GM18520 (cell line): ENCODE measurements around the gene HDAC3.

ENCODE experiments used
- ATAC-seq: cut with Tn5 transposase; IDR thresholded peaks from one replicate; pipeline ENCODE4 v1.9.1; 2021; ENCODE audit not compliant: unreplicated experiment

Gene HDAC3

DNA sequence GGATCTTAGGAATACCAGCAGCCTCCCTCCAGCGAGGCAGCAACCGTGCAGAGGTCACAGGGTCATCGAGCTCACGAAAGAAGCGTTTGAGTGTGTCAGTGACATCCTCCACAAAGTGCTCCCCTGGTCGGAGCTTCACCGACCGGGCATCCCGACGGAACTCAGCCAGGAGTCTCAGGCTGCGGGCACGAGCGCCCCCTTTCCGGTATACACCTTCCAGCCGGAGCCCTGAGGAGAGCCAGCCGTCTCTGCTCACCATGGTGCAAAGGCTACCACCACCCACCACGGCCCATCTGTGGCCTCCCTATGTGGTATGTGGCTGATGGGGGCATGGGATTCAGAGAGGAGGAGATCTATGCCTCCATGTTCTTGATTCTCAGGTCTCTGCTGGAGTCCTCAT, 25.4 kb upstream of the HDAC3 start:
- ATAC-seq = no peak

DNA sequence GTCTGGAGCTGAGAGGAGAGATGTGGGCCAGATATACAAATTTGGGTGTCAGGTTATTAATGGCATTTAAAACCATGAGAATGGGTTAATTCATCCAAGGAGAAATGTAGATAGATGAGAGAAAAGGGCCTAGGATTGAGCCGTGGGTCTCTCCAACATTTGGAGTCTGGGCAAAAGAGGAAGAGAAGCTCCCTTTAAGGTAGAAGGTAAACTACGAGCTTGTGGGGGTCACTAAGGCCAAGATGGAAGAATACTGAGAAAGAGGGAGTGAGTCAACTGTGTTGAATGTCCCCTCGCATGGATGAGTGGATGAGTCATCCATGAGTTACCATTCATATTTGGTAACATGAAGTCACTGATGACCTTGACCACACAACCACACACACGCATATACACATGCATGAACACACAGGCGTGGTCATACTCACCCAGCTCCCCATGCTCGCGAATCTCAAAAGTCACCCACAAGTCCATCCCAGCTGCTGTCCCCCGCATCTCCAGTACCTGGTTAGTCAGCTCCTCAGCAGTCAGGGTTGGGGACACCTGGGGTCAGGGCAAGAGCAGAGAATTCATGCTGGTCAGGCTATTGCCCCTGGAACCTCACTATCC, 21.4 kb upstream of the HDAC3 start:
- ATAC-seq = peak; percentile 74

DNA sequence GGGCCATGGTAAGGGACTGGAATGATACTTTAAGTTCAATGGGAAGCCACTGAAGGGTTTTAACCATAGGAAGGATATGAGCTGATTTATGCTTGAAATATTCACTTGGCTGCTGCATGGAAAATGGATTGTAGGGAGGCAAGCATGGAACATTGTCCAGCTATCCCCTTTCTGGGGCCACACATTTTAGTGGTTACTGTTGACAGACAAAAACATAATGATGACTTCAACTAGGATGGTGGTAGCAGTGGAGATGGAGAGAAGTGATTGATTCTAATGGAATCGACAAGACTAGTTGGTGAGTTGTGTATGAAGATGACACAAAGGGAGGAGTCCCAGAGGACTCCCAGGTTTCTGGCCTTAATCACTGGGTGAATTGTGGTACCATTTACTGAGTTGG, 20.8 kb upstream of the HDAC3 start:
- ATAC-seq = no peak

DNA sequence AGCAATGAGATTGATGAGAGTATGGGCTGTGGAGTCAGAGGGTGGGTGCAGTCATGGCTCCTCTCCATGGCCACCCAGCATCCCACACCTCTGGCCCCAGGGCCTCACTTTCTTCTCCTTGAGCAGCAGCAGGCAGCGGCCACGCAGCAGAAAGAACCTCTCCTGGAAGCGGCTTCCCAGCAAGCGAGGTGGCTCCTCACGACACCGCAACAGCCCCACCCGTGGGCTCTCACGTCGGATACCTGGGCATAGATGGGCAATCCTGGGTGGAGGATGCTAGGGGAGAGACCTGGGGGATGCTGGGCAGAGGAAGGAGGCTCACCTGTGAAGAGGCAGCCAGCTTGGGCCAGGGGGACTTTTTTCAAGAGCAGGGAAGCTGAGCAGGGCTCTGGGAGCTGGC, 19.7 kb upstream of the HDAC3 start:
- ATAC-seq = no peak

DNA sequence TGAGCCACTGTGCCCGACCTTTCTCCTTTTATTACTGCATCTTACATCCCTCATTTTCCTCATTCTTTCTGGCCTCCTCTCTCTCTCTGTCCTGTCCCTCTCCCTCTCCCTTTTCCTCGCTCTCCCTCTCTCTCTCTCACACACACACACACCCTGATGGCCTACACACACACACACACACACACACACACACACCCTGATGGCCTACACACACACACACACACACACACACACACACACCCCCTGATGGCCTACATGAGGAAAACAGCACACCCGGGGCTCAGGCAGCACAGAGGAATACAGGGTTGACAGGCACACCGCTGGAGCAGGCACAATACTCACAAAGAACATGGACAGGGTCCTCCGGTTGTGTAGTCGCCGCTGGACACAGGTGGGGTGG, 18.4 kb upstream of the HDAC3 start:
- ATAC-seq = no peak

- ATAC-seq = no peak
Measured at GRCh38 chr5:141654298-141654697, 17.6 kb upstream of the HDAC3 start.

GRCh38 chr5:141651728-141652105, 15.1 kb upstream of the HDAC3 start:
- ATAC-seq = no peak

GRCh38 chr5:141650851-141651727, 14.4 kb upstream of the HDAC3 start, which contains the start of gene FCHSD1:
Gene FCHSD1 (minus strand): TSS chr5:141651418. CDS start chr5:141651368, 50 bp downstream.
- ATAC-seq = peak; percentile 64

- ATAC-seq = no peak
Measured at GRCh38 chr5:141649972-141650371, 13.3 kb upstream of the HDAC3 start.

DNA sequence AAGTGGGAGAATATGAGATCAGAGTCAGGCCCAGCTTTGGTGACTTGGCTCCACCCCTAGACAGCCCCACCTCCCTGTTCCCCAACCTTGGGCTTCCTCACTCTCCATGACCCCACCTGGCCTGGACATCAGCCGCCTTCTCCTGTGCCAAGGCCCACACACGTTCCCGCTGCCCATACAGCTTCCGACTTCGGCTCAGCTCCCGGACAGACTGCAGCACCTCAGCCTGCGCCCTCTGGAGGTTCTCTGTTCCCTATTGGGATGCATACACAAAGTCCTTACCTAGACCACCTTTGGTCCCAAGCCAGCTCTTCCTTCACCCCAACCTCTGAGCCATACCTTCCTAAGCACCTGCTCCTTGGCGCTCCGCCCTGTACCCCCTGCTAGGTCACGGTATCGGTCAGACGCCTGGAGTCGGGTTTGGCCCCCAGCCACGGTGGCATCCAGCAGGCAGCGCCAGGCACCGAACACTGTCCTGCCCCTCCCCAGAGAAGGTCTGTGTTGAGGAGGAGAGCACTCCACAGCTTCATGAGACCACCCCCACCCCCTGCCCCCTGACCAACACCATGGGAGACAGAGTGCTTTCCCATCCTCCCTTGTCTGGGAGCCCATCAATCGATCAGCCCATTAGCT, 12.5 kb upstream of the HDAC3 start:
- no peak for ATAC-seq

- no peak for ATAC-seq
Measured at GRCh38 chr5:141647851-141648250, 11.2 kb upstream of the HDAC3 start.

GRCh38 chr5:141647242-141647641, 10.6 kb upstream of the HDAC3 start:
- no peak for ATAC-seq

- ATAC-seq = no peak
Measured at GRCh38 chr5:141646026-141646425, 9.4 kb upstream of the HDAC3 start.

DNA sequence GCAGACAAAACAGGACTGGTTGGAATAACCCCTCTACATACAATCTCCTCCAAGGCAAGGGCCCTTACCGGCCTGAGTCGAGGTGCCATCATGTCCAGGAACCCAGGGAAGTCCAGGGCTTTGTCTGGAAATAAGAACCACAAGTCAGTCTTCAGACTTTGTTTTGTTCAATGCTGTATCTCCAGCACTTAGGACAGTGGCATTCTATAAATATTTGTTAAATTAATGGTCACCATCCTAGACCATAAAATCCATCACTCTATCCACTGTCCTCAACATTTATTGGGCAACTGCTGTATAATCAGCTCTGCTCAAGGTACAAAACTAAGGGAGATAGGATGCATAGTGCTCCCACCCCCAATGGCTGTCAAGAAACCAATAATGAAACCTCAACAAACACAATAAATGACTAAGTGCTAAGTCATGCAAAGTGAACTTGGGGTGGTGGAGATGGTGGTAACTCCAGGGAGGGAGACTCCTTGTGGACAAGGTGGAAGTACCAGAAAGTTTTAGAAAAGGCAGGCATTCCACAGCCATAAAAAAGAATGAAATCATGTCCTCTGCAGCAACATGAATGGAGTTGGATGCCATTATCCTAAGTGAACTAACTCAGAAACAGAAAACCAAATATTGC, 5.1 kb upstream of the HDAC3 start:
- ATAC-seq = peak; percentile 90

DNA sequence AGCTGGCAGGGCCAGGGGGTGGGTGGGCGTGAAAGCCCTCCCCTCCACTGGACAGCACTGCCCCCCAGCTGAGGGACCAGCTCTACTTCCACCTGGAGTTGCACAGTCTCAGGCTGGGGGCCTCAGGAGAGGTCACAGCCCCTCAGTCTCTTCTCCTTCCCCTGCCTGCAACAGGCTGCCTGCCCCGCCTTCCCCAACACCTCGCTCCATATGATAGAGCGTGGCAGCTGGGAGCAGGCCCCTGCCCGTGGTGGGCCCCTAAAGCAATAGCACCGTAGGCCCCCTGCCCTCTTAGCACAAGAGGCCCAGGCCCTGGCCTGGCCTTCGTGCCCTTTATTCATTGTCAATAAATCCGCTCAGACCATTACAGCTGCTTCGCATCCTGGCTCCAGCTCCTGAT, 4.0 kb upstream of the HDAC3 start:
- ATAC-seq = no peak

DNA sequence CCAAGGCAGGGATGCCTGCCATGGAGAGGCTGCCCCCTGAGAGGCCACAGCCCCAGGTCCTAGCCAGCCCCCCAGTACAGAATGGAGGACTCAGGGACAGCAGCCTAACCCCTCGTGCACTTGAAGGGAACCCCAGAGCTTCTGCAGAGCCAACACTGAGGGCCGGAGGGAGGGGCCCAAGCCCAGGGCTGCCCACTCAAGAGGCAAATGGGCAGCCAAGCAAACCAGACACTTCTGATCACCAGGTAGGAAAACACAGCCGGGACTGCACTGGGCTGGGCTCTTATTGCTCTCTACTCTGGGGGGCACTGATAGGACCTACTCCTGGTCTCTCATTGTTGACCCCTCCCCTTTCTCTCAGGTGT, 3.4 kb upstream of the HDAC3 start:
- ATAC-seq = no peak

- ATAC-seq = no peak
Measured at GRCh38 chr5:141639357-141640050, 2.9 kb upstream of the HDAC3 start.

- no peak for ATAC-seq
Measured at GRCh38 chr5:141638771-141639170, 2.1 kb upstream of the HDAC3 start.

DNA sequence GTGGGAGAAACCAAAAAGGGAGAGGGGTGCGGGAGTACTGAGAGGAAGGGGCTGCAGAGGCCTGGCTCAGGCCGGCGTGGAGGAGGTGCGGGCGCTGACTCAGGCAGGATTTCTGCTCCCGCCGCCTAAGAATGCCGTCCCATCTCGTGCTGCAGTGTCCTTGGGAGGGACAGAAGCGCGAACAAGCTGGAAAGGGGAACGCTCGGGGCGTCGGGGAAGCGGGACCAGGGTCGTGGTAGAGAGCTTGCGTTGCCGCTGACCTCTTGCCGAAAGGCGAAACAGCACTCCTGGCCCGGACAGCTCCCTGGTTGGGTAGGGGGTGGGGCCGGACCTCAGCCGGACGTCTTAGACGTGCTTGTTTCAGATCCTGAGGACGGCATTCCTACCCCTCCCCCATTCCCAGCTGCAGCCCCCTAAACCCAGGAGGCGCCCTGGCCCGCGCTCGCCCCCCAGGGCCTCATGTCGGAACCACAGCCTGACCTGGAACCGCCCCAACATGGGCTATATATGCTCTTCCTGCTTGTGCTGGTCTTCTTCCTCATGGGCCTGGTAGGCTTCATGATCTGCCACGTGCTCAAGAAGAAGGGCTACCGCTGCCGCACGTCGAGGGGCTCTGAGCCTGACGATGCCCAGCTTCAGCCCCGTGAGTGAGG, 1.2 kb upstream of the HDAC3 start:
- ATAC-seq = no peak

DNA sequence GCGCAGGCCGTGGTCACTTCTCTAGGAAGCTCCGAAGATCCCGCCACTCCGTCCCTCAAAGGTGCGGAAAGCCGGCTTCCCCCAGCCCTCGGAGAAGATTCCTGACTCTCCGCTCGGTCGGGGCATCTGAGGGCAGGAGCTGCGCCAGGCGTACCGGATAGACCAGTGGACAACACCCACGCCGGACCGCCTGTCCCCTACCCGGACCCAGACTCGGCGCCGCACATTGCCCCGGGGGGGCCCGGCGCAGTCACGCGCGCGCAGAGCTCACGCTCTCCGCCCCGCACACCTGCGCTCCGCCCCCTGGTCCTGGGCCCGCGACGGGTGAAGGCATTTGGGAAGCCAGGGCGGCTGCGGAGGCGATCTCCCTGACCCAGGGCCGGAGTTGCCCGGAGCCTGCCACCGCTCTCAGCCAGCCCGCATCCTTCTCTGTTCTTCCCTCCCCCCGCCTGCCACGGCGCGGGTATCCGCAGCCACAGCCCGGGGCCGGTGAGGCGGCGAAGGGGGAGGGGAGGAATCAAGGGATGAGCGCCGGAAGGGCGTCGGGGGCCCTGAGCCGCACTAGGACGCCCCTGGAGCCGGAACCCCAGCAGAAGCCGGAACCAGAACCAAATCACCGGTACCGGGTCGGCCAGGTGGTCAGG, 596 bp upstream of the HDAC3 start:
- no peak for ATAC-seq
